Panc1 (cell line): Measurements from ENCODE around the gene DAD1. TPM values are rescaled to one million over a fixed set of nuclear protein-coding genes. Genes with fewer than 3 reads are reported as not detected.

Source experiments
- ATAC-seq: fragments of 200-7000 bp; cut with Tn5 transposase; 2 replicates; pipeline ENCODE4 v1.9.1; 2020; ENCODE audit warnings: mild to moderate bottlenecking, moderate library complexity
- BruUV-seq: library from RNA; stranded (reverse); fragments of 400-500 nt; replicated peaks from 2 replicates; lab custom pipeline; 2021; lab: Mats Ljungman, UMichigan
- CTCF ChIA-PET: fragments of 300-600 bp; sonication (Branson Sonifier 250); formaldehyde crosslinking; loops from one replicate; lab custom pipeline; 2022; ENCODE audit warnings: antibody characterized with exemption; lab: Charles Lee
- POLR2A ChIA-PET: fragments of 300-600 bp; sonication (Branson Sonifier 250); formaldehyde crosslinking; loops from one replicate; lab custom pipeline; 2022; ENCODE audit warnings: antibody characterized with exemption; lab: Charles Lee
- DNase-seq: peaks from one replicate; pipeline ENCODE4 v3.0.0-alpha.2; 2010; ENCODE audit warnings: low read depth, low spot score
- H3K27ac ChIP-seq: 2 replicates; pipeline ENCODE4 v1.5.1; 2011; ENCODE audit warnings: mild to moderate bottlenecking, low read length, inconsistent platforms
- H3K27me3 ChIP-seq: fragments of 200-500 bp; sonication (Bioruptor generic); 2 replicates; pipeline ENCODE4 v1.6.0; 2014; ENCODE audit warnings: low read length, inconsistent platforms; ENCODE audit not compliant: control insufficient read depth, insufficient read depth
- H3K36me3 ChIP-seq: fragments of 200-500 bp; sonication (Bioruptor generic); 2 replicates; pipeline ENCODE4 v1.5.1; 2014; ENCODE audit warnings: inconsistent platforms, mild to moderate bottlenecking, low read length, moderate library complexity; ENCODE audit not compliant: control insufficient read depth, insufficient read depth
- H3K4me1 ChIP-seq: 2 replicates; pipeline ENCODE4 v1.5.1; 2011; ENCODE audit warnings: inconsistent platforms, mild to moderate bottlenecking, low read length, moderate library complexity; ENCODE audit not compliant: control insufficient read depth, insufficient read depth
- H3K4me3 ChIP-seq, 2 experiments: 2 replicates each; pipeline ENCODE4 v1.5.1; 2011 to 2012; ENCODE audit warnings: low read depth in 2 of 2, low read length in 2 of 2, mild to moderate bottlenecking in 2 of 2, inconsistent platforms in 1 of 2, moderate library complexity in 1 of 2
- H3K9me3 ChIP-seq: fragments of 200-500 bp; sonication (Bioruptor generic); 2 replicates; pipeline ENCODE4 v1.5.1; 2014; ENCODE audit warnings: low read depth, mild to moderate bottlenecking, inconsistent platforms, low read length, moderate library complexity; ENCODE audit not compliant: control insufficient read depth, insufficient read depth
- POLR2AphosphoS5 ChIP-seq: IDR thresholded peaks from 2 replicates; pipeline ENCODE4 v1.6.1; 2012; ENCODE audit warnings: mild to moderate bottlenecking, low read depth, low read length, moderate library complexity
- SIN3A ChIP-seq: IDR thresholded peaks from 2 replicates; pipeline ENCODE4 v1.6.1; 2012; ENCODE audit warnings: low read depth, mild to moderate bottlenecking, low read length, moderate library complexity, borderline replicate concordance; ENCODE audit not compliant: insufficient read depth
- TCF7L2 ChIP-seq: IDR thresholded peaks from 2 replicates; pipeline ENCODE4 v1.6.1; 2011; ENCODE audit warnings: mild to moderate bottlenecking, low read depth, low read length, inconsistent platforms
- in situ Hi-C: cut with HindIII; loops from 2 replicates; pipeline ENCODE4 v1.10.0; 2016; ENCODE audit warnings: low sequenced_read_pairs, low pct_unique_long_range_greater_than_20kb
- intact Hi-C: fragments of 100-400 bp; cut with micrococcal nuclease; formaldehyde crosslinking; loops from one replicate; pipeline ENCODE4 v1.10.0; 2022; ENCODE audit not compliant: unreplicated experiment
- total RNA-seq: library from RNA; stranded (reverse); gene quantifications from one replicate; pipeline ENCODE4 v1.2.1, GENCODE V29; 2021; ENCODE audit not compliant: unreplicated experiment
- TF ChIP-seq, protein P1 (sequence below), 2 experiments: IDR thresholded peaks; 2 replicates each; pipeline ENCODE4 v1.6.1; 2011 to 2012; ENCODE audit warnings: low read depth in 2 of 2, control low read depth in 1 of 2, low read length in 1 of 2, mild to moderate bottlenecking in 1 of 2, moderate library complexity in 1 of 2; ENCODE audit not compliant: insufficient read depth in 1 of 2
- TF ChIP-seq, protein P2 (sequence below): fragments of 450-650 bp; IDR thresholded peaks from 2 replicates; pipeline ENCODE4 v1.5.1; 2017; ENCODE audit warnings: mild to moderate bottlenecking

The DAD1 gene
- total RNA-seq, 1 experiment from 2014 or later = 163 TPM

DNA sequence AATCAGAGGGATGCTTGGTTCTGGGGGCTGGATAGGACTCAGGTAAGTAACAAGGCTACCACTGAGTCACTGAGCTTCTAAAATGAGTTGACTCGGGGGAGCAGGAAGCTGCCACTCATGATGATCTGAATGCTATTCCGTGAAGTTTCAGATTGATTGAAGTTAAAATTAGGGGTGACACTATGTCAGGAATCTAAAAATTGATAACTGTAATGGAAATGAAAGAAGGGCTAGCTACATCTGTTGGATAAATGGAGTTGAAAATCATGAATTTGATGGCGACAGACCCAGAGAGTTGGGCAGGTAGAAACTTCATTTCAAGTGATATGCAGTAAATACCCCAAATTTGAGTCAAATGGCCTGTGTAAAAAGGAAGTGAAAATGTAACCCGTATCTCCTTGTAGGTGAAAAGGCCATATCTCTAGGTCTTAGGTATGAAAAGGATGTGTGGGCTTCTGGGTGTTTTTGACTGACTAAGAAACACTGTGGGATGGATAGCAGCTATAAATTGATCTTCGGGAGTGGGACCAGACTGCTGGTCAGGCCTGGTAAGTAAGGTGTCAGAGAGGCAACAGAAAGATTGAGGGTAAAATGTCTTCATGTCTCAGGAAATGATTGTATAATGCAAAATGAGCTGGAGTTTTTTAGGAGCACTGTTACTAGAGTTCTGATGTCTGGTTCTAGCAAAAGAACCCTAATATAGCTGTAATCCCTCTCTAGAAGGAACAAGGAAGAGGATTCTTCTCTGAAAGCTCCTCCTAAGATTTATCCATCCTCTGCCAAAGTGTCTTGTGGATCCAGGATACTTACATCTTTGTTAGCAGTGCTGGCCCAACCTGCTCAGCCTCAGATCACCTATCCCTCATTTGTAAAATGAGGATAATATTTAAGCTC lies 57.3 kb downstream of the DAD1 start:
- H3K27me3 ChIP-seq = no peaks in the 10 kb centered on the region
- H3K27ac ChIP-seq = no peak overlapping the region
- ChIA-PET POLR2A (no interaction called here), CTCF (no interaction called here)
- no peaks in the 10 kb centered on the region for H3K9me3 ChIP-seq
- no peaks in the 10 kb centered on the region for H3K36me3 ChIP-seq
- intact Hi-C loops = no loop called here
- no TSS peak for BruUV-seq
- no peak for ATAC-seq
- no peak for TF ChIP-seq POLR2AphosphoS5
- TF ChIP-seq TCF7L2 = no peak
- TF ChIP-seq, protein P1, sequence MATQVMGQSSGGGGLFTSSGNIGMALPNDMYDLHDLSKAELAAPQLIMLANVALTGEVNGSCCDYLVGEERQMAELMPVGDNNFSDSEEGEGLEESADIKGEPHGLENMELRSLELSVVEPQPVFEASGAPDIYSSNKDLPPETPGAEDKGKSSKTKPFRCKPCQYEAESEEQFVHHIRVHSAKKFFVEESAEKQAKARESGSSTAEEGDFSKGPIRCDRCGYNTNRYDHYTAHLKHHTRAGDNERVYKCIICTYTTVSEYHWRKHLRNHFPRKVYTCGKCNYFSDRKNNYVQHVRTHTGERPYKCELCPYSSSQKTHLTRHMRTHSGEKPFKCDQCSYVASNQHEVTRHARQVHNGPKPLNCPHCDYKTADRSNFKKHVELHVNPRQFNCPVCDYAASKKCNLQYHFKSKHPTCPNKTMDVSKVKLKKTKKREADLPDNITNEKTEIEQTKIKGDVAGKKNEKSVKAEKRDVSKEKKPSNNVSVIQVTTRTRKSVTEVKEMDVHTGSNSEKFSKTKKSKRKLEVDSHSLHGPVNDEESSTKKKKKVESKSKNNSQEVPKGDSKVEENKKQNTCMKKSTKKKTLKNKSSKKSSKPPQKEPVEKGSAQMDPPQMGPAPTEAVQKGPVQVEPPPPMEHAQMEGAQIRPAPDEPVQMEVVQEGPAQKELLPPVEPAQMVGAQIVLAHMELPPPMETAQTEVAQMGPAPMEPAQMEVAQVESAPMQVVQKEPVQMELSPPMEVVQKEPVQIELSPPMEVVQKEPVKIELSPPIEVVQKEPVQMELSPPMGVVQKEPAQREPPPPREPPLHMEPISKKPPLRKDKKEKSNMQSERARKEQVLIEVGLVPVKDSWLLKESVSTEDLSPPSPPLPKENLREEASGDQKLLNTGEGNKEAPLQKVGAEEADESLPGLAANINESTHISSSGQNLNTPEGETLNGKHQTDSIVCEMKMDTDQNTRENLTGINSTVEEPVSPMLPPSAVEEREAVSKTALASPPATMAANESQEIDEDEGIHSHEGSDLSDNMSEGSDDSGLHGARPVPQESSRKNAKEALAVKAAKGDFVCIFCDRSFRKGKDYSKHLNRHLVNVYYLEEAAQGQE (IDR thresholded peaks at IDR 0.05; ENCODE audit: insufficient read depth in 1 of 2, low read depth in 2 of 2, low read length in 1 of 2) = no peak
- no peak for TF ChIP-seq SIN3A
- TF ChIP-seq, protein P2, sequence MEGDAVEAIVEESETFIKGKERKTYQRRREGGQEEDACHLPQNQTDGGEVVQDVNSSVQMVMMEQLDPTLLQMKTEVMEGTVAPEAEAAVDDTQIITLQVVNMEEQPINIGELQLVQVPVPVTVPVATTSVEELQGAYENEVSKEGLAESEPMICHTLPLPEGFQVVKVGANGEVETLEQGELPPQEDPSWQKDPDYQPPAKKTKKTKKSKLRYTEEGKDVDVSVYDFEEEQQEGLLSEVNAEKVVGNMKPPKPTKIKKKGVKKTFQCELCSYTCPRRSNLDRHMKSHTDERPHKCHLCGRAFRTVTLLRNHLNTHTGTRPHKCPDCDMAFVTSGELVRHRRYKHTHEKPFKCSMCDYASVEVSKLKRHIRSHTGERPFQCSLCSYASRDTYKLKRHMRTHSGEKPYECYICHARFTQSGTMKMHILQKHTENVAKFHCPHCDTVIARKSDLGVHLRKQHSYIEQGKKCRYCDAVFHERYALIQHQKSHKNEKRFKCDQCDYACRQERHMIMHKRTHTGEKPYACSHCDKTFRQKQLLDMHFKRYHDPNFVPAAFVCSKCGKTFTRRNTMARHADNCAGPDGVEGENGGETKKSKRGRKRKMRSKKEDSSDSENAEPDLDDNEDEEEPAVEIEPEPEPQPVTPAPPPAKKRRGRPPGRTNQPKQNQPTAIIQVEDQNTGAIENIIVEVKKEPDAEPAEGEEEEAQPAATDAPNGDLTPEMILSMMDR = no peak
- in situ Hi-C loops = no loop called here
- no peaks in the 10 kb centered on the region for H3K4me1 ChIP-seq
- DNase-seq = no peak
- H3K4me3 ChIP-seq = no peak overlapping the region

DNA sequence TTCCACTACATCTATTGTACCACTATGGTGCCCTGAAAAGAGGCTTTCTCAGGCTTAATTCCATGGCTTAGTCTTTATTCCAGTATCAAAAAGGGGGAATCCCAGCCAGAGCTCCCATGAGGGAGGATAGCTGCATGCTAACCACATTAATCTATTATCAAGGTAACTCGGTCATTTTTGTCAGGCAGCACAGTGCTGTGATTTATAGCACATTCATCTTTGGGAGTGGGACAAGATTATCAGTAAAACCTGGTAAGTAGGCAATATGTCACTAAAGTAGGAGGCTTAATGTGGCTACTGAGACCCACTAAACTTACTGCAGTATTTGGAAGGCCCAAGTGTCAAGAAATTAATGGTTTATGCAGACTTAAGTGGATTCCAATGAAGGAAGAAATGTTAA lies 58.9 kb downstream of the DAD1 start:
- Histone ChIP-seq H3K9me3 (no peaks in the 10 kb centered on the region), H3K4me3 (no peak overlapping the region), H3K4me1 (no peaks in the 10 kb centered on the region), H3K36me3 (no peaks in the 10 kb centered on the region), H3K27ac (no peak overlapping the region), H3K27me3 (no peaks in the 10 kb centered on the region)
- no peak for ATAC-seq
- no peak for DNase-seq
- POLR2A ChIA-PET = no interaction called here
- TF ChIP-seq POLR2AphosphoS5 (no peak), SIN3A (no peak), TCF7L2 (no peak)
- TF ChIP-seq, protein P2 = no peak
- TF ChIP-seq, protein P1 (IDR thresholded peaks at IDR 0.05; ENCODE audit: insufficient read depth in 1 of 2, low read depth in 2 of 2, low read length in 1 of 2) = no peak
- CTCF ChIA-PET = no interaction called here
- intact Hi-C loops = no loop called here
- in situ Hi-C loops = no loop called here
- BruUV-seq = no TSS peak
